ENCODE results near the gene NIPSNAP3A. TPM values are rescaled to one million over a fixed set of nuclear protein-coding genes. Genes with fewer than 3 reads are reported as not detected.
"Not testable (repeated sequence)": the region's sequence is repeated elsewhere in the genome, so short reads cannot be mapped to it uniquely, and the experiment has no call there.

Gene NIPSNAP3A
- total RNA-seq, 1 donor from 2014 or later: 26.0 TPM

DNA sequence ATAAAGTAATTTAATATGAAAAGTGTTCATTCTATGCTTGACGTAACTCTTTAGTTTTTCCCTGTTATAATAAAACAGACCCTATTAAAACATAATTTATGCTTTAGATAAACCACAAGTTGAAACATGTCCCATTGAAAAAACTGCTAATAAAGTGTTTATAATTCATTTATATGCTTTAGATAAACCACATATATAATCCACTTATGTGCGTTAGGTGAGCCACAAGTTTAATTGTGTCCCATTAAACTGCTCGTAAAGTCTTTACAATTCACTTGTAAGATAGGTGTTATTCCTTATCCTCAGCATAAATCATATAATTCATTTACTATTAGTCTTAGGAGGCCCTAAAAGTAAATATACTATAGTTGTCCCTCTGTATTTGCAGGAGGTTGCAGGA lies 20.0 kb downstream of the NIPSNAP3A start:
- no peaks in the 10 kb centered on the region for H3K36me3 ChIP-seq
- no peaks in the 10 kb centered on the region for H3K9me3 ChIP-seq
- H3K4me3 ChIP-seq: no peak overlapping the region
- no peak overlapping the region for H3K27ac ChIP-seq
- intact Hi-C loops (cut with DNase I): no loop called here
- TF ChIP-seq, protein P1, sequence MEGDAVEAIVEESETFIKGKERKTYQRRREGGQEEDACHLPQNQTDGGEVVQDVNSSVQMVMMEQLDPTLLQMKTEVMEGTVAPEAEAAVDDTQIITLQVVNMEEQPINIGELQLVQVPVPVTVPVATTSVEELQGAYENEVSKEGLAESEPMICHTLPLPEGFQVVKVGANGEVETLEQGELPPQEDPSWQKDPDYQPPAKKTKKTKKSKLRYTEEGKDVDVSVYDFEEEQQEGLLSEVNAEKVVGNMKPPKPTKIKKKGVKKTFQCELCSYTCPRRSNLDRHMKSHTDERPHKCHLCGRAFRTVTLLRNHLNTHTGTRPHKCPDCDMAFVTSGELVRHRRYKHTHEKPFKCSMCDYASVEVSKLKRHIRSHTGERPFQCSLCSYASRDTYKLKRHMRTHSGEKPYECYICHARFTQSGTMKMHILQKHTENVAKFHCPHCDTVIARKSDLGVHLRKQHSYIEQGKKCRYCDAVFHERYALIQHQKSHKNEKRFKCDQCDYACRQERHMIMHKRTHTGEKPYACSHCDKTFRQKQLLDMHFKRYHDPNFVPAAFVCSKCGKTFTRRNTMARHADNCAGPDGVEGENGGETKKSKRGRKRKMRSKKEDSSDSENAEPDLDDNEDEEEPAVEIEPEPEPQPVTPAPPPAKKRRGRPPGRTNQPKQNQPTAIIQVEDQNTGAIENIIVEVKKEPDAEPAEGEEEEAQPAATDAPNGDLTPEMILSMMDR (IDR thresholded peaks at IDR 0.05): no peak
- ATAC-seq (no peak), DNase-seq (no peak)
- H3K27me3 ChIP-seq: no peaks in the 10 kb centered on the region
- H3K4me1 ChIP-seq: no peaks in the 10 kb centered on the region

DNA sequence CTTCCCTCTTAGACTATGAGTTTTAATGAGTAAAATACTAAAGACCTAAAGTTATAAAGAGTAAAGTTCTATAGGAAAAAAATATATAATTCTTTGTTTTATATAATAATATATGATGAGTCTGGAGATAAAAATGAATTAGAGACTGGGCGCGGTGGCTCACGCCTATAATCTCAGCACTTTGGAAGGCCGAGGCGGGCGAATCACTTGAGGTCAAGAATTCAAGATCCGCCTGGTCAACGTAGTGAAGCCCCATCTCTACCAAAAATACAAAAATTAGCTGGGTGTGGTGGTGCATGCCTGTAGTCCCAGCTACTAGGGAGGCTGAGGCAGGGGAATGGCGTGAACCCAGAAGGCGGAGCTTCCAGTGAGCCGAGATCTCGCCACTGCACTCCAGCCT lies 21.5 kb downstream of the NIPSNAP3A start:
- intact Hi-C loops (cut with DNase I): not testable (repeated sequence)

DNA sequence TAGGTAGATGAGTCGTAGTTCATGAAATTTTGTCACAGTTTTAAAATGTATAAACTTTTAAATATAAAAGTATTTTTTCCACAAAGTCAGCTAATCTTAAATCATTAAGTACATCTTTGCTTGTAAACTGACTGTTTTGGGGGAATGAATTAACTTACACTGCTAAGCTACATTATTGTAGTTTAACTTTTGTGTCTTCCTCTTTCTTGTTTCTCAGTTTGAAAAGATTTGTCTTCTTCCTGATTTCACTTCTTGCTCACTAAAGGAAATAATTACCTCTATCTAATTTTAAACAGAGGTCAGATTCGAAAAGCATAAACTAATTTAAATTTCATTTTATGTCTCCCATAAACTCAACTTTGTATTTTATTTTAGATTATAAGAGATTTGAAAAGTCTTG lies 22.2 kb downstream of the NIPSNAP3A start:
- ATAC-seq: no peak
- intact Hi-C loops (cut with DNase I): no loop called here
- TF ChIP-seq, protein P1 (IDR thresholded peaks at IDR 0.05): no peak

More for the DNA sequence above, 21.5 kb downstream of the NIPSNAP3A start:
- not testable (repeated sequence) for H3K36me3 ChIP-seq, H3K9me3 ChIP-seq, DNase-seq, H3K27ac ChIP-seq, H3K27me3 ChIP-seq, H3K4me1 ChIP-seq, H3K4me3 ChIP-seq, ATAC-seq

DNA sequence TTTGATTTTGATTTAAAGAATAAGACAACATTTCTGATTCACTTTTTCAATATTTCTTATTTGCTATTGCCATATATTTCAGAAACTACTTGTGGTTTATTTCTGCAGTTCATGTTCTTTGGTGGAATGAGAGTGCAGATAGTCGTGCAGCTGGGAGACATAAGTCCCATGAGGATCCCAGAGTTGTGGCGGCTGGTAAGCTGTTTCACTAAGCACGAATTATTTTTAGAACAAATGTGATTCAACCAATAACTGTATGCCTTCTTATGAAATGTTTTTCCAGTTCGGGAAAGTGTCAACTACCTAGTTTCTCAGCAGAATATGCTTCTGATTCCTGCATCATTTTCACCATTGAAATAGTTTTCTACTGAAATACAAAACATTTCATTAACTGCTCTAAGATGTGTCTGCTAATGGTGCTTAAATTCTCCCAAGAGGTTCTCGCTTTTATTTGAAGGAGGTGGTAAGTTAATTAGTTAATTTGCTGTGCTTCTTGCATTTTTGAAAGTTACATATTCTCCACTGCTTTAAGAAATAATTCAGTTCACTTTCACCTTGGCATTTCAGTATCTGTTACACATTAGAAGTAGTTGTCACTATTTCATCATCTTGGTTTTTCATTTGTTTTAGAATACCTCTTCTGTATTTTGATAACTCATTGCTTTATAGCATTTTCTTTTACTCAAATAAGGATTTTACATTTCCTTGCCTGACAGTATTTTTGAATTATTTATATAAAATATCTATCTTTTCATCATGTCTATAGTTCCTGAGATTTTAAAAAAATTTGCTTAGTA lies 25.4 kb downstream of the NIPSNAP3A start:
- Histone ChIP-seq H3K4me3 (no peak overlapping the region), H3K4me1 (peaks cover 4% of the 10 kb centered on the region), H3K9me3 (no peaks in the 10 kb centered on the region), H3K27ac (no peak overlapping the region), H3K36me3 (no peaks in the 10 kb centered on the region), H3K27me3 (no peaks in the 10 kb centered on the region)
- ATAC-seq (no peak), DNase-seq (no peak)
- TF ChIP-seq, protein P1 (IDR thresholded peaks at IDR 0.05): no peak
- intact Hi-C loops (cut with DNase I): no loop called here

More for the DNA sequence above, 22.2 kb downstream of the NIPSNAP3A start:
- Histone ChIP-seq H3K9me3 (no peaks in the 10 kb centered on the region), H3K27ac (no peak overlapping the region), H3K4me3 (no peak overlapping the region), H3K27me3 (no peaks in the 10 kb centered on the region), H3K4me1 (no peaks in the 10 kb centered on the region), H3K36me3 (no peaks in the 10 kb centered on the region)
- DNase-seq: no peak

DNA sequence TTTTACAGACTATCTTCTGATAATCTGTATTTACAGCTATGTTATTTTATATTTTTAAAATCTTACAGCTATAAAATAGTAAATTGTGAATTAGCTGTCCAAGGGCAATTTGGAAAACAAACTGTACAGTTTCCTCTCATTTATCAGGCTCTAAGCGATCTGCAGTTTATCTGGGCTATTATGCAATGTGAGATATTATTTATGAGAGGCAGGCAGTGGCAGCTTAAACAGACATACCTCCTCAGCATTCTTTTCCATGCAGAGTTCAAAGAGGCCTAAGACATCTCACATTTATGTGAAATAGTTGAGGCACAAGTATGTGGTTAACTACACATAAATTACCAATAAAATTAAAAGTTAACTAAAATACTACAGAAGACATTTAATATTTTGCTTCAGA lies 26.6 kb downstream of the NIPSNAP3A start:
- Histone ChIP-seq H3K27ac (no peak overlapping the region), H3K9me3 (no peaks in the 10 kb centered on the region), H3K36me3 (no peaks in the 10 kb centered on the region), H3K4me3 (no peak overlapping the region), H3K27me3 (no peaks in the 10 kb centered on the region), H3K4me1 (peaks cover 4% of the 10 kb centered on the region)
- DNase-seq (no peak), ATAC-seq (no peak)
- TF ChIP-seq, protein P1 (IDR thresholded peaks at IDR 0.05): no peak
- intact Hi-C loops (cut with DNase I): no loop called here

DNA sequence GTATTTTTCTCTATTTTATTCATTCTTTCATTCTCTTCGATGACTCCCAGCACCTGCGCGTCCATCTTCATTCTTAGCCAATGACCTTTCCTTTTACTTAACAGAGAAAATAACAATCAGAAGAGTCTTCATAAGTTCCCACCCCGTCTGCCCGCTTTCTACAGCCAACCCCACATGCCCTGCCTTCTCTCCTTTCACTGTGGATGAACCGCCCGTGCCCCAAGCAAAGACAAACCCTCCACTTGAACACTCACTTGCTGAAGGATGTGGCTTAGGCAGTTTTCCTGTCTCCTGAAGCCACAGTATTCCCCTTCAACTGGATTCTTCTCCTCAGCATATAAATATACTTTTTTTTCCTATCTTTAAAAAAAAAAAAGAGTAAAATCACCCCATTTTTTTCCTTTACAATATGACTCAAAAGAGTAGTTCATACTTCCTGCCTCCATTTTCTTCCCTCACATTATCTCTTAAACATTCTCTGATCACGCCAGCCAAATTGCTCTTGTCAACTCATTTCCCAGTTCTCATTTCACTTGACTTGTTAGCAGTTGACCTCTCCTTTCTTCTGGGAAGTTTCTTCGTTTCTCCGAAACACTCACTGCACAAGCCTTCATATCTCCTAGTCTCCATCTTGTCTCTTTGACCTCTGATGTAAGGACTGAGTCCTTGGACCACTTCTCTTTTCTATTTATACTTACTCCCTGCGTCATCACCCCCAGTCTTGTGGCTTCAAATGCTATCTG lies 27.5 kb downstream of the NIPSNAP3A start:
- TF ChIP-seq, protein P1 (IDR thresholded peaks at IDR 0.05): no peak
- H3K4me1 ChIP-seq: peaks cover 4% of the 10 kb centered on the region
- H3K4me3 ChIP-seq: no peak overlapping the region
- H3K36me3 ChIP-seq: no peaks in the 10 kb centered on the region
- no peaks in the 10 kb centered on the region for H3K9me3 ChIP-seq
- H3K27me3 ChIP-seq: no peaks in the 10 kb centered on the region
- ATAC-seq (peak; percentile 86), DNase-seq (no peak)
- no peak overlapping the region for H3K27ac ChIP-seq
- intact Hi-C loops (cut with DNase I): no loop called here
